NCI-H510A (cell line): ENCODE measurements around the gene MTERF2.

Source experiments
- DNase-seq: peaks from one replicate; lab custom pipeline; 2025; lab: John Stamatoyannopoulos, UW

MTERF2 gene

GRCh38 chr12:106987846-106988245 lies 900 bp upstream of the MTERF2 start:
- no peak for DNase-seq

GRCh38 chr12:106986135-106986534 lies 811 bp downstream of the MTERF2 start:
- no peak for DNase-seq

GRCh38 chr12:106985479-106985878 lies 1.5 kb downstream of the MTERF2 start:
- DNase-seq, result no peak

GRCh38 chr12:106984588-106985137 lies 2.3 kb downstream of the MTERF2 start:
- no peak for DNase-seq

- DNase-seq, result no peak
These were observed 4.7 kb downstream of the MTERF2 start for GRCh38 chr12:106982229-106982628.

- no peak for DNase-seq
These were observed 5.2 kb downstream of the MTERF2 start for GRCh38 chr12:106981788-106982187.

- no peak for DNase-seq
These were observed 6.0 kb downstream of the MTERF2 start for GRCh38 chr12:106980944-106981343.

GRCh38 chr12:106978035-106978800 lies 8.7 kb downstream of the MTERF2 start:
- DNase-seq, result no peak

GRCh38 chr12:106976668-106977067 lies 10.3 kb downstream of the MTERF2 start:
- DNase-seq, result no peak

- DNase-seq, result no peak
These were observed 10.8 kb downstream of the MTERF2 start for GRCh38 chr12:106975993-106976658.

GRCh38 chr12:106975098-106975497 lies 11.8 kb downstream of the MTERF2 start:
- DNase-seq, result no peak

- DNase-seq, result no peak
These were observed 12.4 kb downstream of the MTERF2 start for GRCh38 chr12:106974511-106974910.

- no peak for DNase-seq
These were observed 13.4 kb downstream of the MTERF2 start for GRCh38 chr12:106973545-106973944.

GRCh38 chr12:106971065-106971464 lies 15.9 kb downstream of the MTERF2 start:
- no peak for DNase-seq

GRCh38 chr12:106964526-106964925 lies 22.4 kb downstream of the MTERF2 start:
- DNase-seq, result no peak

GRCh38 chr12:106962286-106962685 lies 24.7 kb downstream of the MTERF2 start:
- no peak for DNase-seq

GRCh38 chr12:106960443-106960842 lies 26.5 kb downstream of the MTERF2 start:
- DNase-seq, result no peak

GRCh38 chr12:106957583-106957982 lies 29.4 kb downstream of the MTERF2 start:
- DNase-seq, result no peak

- peak; percentile 62 for DNase-seq
These were observed 30.8 kb downstream of the MTERF2 start for GRCh38 chr12:106956048-106956578.

GRCh38 chr12:106955377-106956047 lies 31.4 kb downstream of the MTERF2 start, which contains the start of gene TMEM263:
Gene TMEM263 (plus strand): TSS chr12:106955907. CDS start chr12:106967117, 11,210 bp downstream.
- DNase-seq, result peak; percentile 90

- DNase-seq, result peak; percentile 4
These were observed 32.2 kb downstream of the MTERF2 start for GRCh38 chr12:106954462-106955376.
